Smooth muscle cell (in vitro differentiated cells): ENCODE measurements around the gene TLK2. TPM values are rescaled to one million over a fixed set of nuclear protein-coding genes. Genes with fewer than 3 reads are reported as not detected.
"Not testable (repeated sequence)": the region's sequence is repeated elsewhere in the genome, so short reads cannot be mapped to it uniquely, and the experiment has no call there.

ENCODE experiments used
- DNase-seq: peaks from one replicate; lab custom pipeline; 2025; ENCODE audit not compliant: unreplicated experiment; lab: John Stamatoyannopoulos, UW
- H2AFZ ChIP-seq: fragments of 200-600 bp; sonication (generic); 2 replicates; pipeline ENCODE4 v1.6.0; 2016; ENCODE audit warnings: antibody characterized with exemption, low read depth, mild to moderate bottlenecking
- H3F3A ChIP-seq: fragments of 200-600 bp; sonication (generic); 2 replicates; pipeline ENCODE4 v1.6.0; 2017; ENCODE audit warnings: antibody characterized with exemption, low read depth
- H3K27ac ChIP-seq: fragments of 200-600 bp; sonication (generic); 2 replicates; pipeline ENCODE4 v1.5.1; 2016; ENCODE audit warnings: low read depth, mild to moderate bottlenecking
- H3K27me3 ChIP-seq: fragments of 200-600 bp; sonication (generic); 2 replicates; pipeline ENCODE4 v1.6.1; 2016; ENCODE audit warnings: low read depth, mild to moderate bottlenecking
- H3K36me3 ChIP-seq: fragments of 200-600 bp; sonication (generic); 2 replicates; pipeline ENCODE4 v1.5.1; 2016; ENCODE audit warnings: low read depth
- H3K4me1 ChIP-seq: fragments of 200-600 bp; sonication (generic); 2 replicates; pipeline ENCODE4 v1.5.1; 2016; ENCODE audit warnings: low read depth
- H3K4me2 ChIP-seq: fragments of 200-600 bp; sonication (generic); 2 replicates; pipeline ENCODE4 v1.6.0; 2016; ENCODE audit warnings: mild to moderate bottlenecking
- H3K4me3 ChIP-seq: fragments of 200-600 bp; sonication (generic); 2 replicates; pipeline ENCODE4 v1.5.1; 2016; ENCODE audit warnings: mild to moderate bottlenecking
- H3K79me2 ChIP-seq: fragments of 200-600 bp; sonication (generic); 2 replicates; pipeline ENCODE4 v1.6.0; 2016; ENCODE audit warnings: low read depth, mild to moderate bottlenecking
- H3K9ac ChIP-seq: fragments of 200-600 bp; sonication (generic); 2 replicates; pipeline ENCODE4 v1.6.0; 2016; ENCODE audit warnings: low read depth
- H3K9me3 ChIP-seq: fragments of 200-600 bp; sonication (generic); replicated peaks from 2 replicates; pipeline ENCODE4 v1.5.1; 2016; ENCODE audit warnings: low read depth
- H4K20me1 ChIP-seq: fragments of 200-600 bp; sonication (generic); 2 replicates; pipeline ENCODE4 v1.6.0; 2016; ENCODE audit warnings: low read depth
- WGBS: methylation state at CpG from one replicate; pipeline ENCODE4 v1.1.7; 2016; ENCODE audit warnings: low lambda C conversion rate; 5-methylcytosine and 5-hydroxymethylcytosine counted together
- polyA plus RNA-seq: library from polyadenylated mRNA; unstranded; fragments of >200 nt; fragmentation: Nextera tagmentation; extraction: Ambion mirVana; gene quantifications from 2 replicates; pipeline ENCODE4 v1.2.1, GENCODE V29; 2016
- total RNA-seq: library from RNA; depleted of rRNA; stranded (reverse); fragments of >200 nt; gene quantifications from 2 replicates; pipeline ENCODE4 v1.2.3, GENCODE V29; 2014

Gene TLK2
- total and polyA plus RNA-seq, 2 experiments from 2014 or later: 15.9 to 29.2 TPM

- Histone ChIP-seq H3K79me2 (peaks cover 95% of the 10 kb centered on the region), H4K20me1 (peaks cover 92% of the 10 kb centered on the region)
- H3K9ac ChIP-seq, H3K36me3 ChIP-seq, H3F3A ChIP-seq, H2AFZ ChIP-seq, H3K9me3 ChIP-seq, H3K27ac ChIP-seq, H3K4me2 ChIP-seq, H3K4me1 ChIP-seq, H3K4me3 ChIP-seq, H3K27me3 ChIP-seq, DNase-seq: not testable (repeated sequence)
- whole genome bisulfite sequencing: 94% methylated on average over 3 of the region's 3 CpGs
Measured at GRCh38 chr17:62511014-62511413, 32.4 kb downstream of the TLK2 start.

- not testable (repeated sequence) for H3K4me1 ChIP-seq, H3K4me3 ChIP-seq, H3K4me2 ChIP-seq, DNase-seq, H3K27me3 ChIP-seq, H3F3A ChIP-seq, H3K9ac ChIP-seq, H3K27ac ChIP-seq, H2AFZ ChIP-seq, H3K36me3 ChIP-seq, H3K9me3 ChIP-seq
- Histone ChIP-seq H4K20me1 (peaks cover 87% of the 10 kb centered on the region), H3K79me2 (peaks cover 82% of the 10 kb centered on the region)
- WGBS: 98% methylated on average over 11 of the region's 11 CpGs
Measured at GRCh38 chr17:62516376-62516775, 37.8 kb downstream of the TLK2 start.

GRCh38 chr17:62521295-62521694 lies 42.7 kb downstream of the TLK2 start:
- not testable (repeated sequence) for H3K36me3 ChIP-seq, H2AFZ ChIP-seq, H3K27me3 ChIP-seq, H3K4me2 ChIP-seq, H3K4me1 ChIP-seq, H3K9ac ChIP-seq, DNase-seq, H3F3A ChIP-seq, H3K9me3 ChIP-seq, H3K27ac ChIP-seq, H3K4me3 ChIP-seq
- H4K20me1 ChIP-seq: peaks cover 45% of the 10 kb centered on the region
- H3K79me2 ChIP-seq: peaks cover 37% of the 10 kb centered on the region
- WGBS: 94% methylated on average over 5 of the region's 5 CpGs

- H3F3A ChIP-seq, DNase-seq, H3K9ac ChIP-seq, H3K27me3 ChIP-seq, H3K4me1 ChIP-seq, H3K4me2 ChIP-seq, H3K9me3 ChIP-seq, H3K27ac ChIP-seq, H2AFZ ChIP-seq, H3K4me3 ChIP-seq, H3K36me3 ChIP-seq: not testable (repeated sequence)
- 96% methylated on average over 6 of the region's 6 CpGs for WGBS
- peaks cover 26% of the 10 kb centered on the region for H4K20me1 ChIP-seq
- H3K79me2 ChIP-seq: peaks cover 15% of the 10 kb centered on the region
Measured at GRCh38 chr17:62524077-62524476, 45.5 kb downstream of the TLK2 start.

- DNase-seq, H3K36me3 ChIP-seq, H3K4me2 ChIP-seq, H3F3A ChIP-seq, H3K4me3 ChIP-seq, H3K9me3 ChIP-seq, H3K27ac ChIP-seq, H3K27me3 ChIP-seq, H3K9ac ChIP-seq, H2AFZ ChIP-seq, H3K4me1 ChIP-seq: not testable (repeated sequence)
- 75% methylated on average over 6 of the region's 6 CpGs for WGBS
- peaks cover 17% of the 10 kb centered on the region for H3K79me2 ChIP-seq
- peaks cover 20% of the 10 kb centered on the region for H4K20me1 ChIP-seq
Measured at GRCh38 chr17:62525317-62525716, 46.7 kb downstream of the TLK2 start.

GRCh38 chr17:62530936-62531335 lies 52.3 kb downstream of the TLK2 start:
- not testable (repeated sequence) for H3K4me2 ChIP-seq, H3F3A ChIP-seq, H3K9me3 ChIP-seq, DNase-seq, H3K4me1 ChIP-seq, H2AFZ ChIP-seq, H3K36me3 ChIP-seq, H3K27me3 ChIP-seq, H3K9ac ChIP-seq, H3K27ac ChIP-seq, H3K4me3 ChIP-seq
- Histone ChIP-seq H4K20me1 (peaks cover 24% of the 10 kb centered on the region), H3K79me2 (peaks cover 27% of the 10 kb centered on the region)
- 89% methylated on average over 1 of the region's 1 CpG for WGBS

- H3K4me2 ChIP-seq, H3K4me1 ChIP-seq, H3F3A ChIP-seq, H2AFZ ChIP-seq, DNase-seq, H3K9me3 ChIP-seq, H3K9ac ChIP-seq, H3K4me3 ChIP-seq, H3K36me3 ChIP-seq, H3K27me3 ChIP-seq, H3K27ac ChIP-seq: not testable (repeated sequence)
- WGBS: 96% methylated on average over 3 of the region's 4 CpGs
- peaks cover 24% of the 10 kb centered on the region for H4K20me1 ChIP-seq
- H3K79me2 ChIP-seq: peaks cover 27% of the 10 kb centered on the region
Measured at GRCh38 chr17:62536557-62536956, 57.9 kb downstream of the TLK2 start.

GRCh38 chr17:62541073-62541472 lies 62.4 kb downstream of the TLK2 start:
- H3K9ac ChIP-seq, DNase-seq, H3K36me3 ChIP-seq, H3K9me3 ChIP-seq, H3K4me1 ChIP-seq, H2AFZ ChIP-seq, H3F3A ChIP-seq, H3K4me3 ChIP-seq, H3K4me2 ChIP-seq, H3K27ac ChIP-seq, H3K27me3 ChIP-seq: not testable (repeated sequence)
- WGBS: 81% methylated on average over 4 of the region's 4 CpGs
- Histone ChIP-seq H4K20me1 (peaks cover 51% of the 10 kb centered on the region), H3K79me2 (peaks cover 37% of the 10 kb centered on the region)

- not testable (repeated sequence) for H3K27me3 ChIP-seq, H3K36me3 ChIP-seq, H3F3A ChIP-seq, H3K27ac ChIP-seq, DNase-seq, H2AFZ ChIP-seq, H3K4me3 ChIP-seq, H3K4me1 ChIP-seq, H3K9me3 ChIP-seq, H3K9ac ChIP-seq, H3K4me2 ChIP-seq
- Histone ChIP-seq H4K20me1 (peaks cover 68% of the 10 kb centered on the region), H3K79me2 (peaks cover 35% of the 10 kb centered on the region)
- WGBS: 90% methylated on average over 3 of the region's 3 CpGs
Measured at GRCh38 chr17:62543278-62543775, 64.7 kb downstream of the TLK2 start.
